ENCODE results near the gene SPINT2.

The SPINT2 gene

DNA sequence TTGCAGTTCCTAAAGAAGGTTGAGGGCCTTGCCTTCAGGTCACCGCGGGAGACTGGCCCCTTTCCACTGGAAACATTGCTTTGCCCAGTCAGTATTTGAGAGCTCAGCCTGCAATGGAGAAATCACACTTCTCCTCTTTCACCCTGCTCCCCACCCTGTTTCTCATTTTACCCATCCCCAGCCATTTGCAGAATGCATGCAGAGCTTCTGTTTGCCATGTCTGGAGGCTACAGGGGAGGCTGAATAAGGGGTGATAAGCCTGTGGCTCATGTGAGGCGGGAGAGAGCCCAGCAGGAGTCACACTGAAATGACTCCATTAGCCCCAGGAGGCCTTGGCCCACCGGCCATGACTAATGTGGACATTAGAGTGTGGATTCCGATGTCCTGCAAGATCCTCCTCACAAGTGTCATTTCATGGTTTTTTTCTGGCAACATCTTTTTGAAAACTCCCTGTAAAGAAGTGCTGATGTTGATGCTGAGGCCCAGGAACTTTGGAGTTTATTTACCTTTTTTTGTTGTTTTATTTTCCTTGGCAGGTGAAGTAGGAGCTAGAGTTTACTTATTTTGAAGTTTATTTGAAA is 6.3 kb downstream of the SPINT2 start:
- TF ChIP-seq, protein P1, sequence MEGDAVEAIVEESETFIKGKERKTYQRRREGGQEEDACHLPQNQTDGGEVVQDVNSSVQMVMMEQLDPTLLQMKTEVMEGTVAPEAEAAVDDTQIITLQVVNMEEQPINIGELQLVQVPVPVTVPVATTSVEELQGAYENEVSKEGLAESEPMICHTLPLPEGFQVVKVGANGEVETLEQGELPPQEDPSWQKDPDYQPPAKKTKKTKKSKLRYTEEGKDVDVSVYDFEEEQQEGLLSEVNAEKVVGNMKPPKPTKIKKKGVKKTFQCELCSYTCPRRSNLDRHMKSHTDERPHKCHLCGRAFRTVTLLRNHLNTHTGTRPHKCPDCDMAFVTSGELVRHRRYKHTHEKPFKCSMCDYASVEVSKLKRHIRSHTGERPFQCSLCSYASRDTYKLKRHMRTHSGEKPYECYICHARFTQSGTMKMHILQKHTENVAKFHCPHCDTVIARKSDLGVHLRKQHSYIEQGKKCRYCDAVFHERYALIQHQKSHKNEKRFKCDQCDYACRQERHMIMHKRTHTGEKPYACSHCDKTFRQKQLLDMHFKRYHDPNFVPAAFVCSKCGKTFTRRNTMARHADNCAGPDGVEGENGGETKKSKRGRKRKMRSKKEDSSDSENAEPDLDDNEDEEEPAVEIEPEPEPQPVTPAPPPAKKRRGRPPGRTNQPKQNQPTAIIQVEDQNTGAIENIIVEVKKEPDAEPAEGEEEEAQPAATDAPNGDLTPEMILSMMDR (IDR thresholded peaks at IDR 0.05; ENCODE audit: insufficient read depth, missing control alignments), result no peak
- DNase-seq (ENCODE audit: insufficient read length, low spot score) (no peak), FAIRE-seq (no peak)

DNA sequence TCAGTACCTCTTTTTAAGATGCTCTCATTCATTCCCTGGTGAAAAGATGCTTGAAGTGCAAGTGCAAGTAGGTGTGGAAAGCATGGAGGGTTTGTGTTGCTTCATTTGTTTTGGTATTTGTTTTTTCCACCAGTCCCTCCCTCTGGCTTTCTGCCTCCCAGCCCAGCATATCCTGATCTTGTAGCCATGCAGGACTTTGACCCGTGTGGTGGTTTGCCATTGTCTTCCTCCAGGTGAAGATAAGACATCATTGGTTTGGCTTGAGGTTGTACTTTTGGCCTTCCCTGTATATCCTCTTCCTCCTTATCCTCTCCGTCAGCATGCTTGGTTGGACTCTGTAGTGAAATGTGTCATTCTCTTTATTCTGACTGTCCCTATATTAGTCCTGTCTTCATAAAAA is 9.1 kb downstream of the SPINT2 start:
- FAIRE-seq, result no peak
- TF ChIP-seq, protein P1 (IDR thresholded peaks at IDR 0.05; ENCODE audit: insufficient read depth, missing control alignments), result no peak

GRCh38 chr19:38274739-38275138 is 10.4 kb downstream of the SPINT2 start:
- TF ChIP-seq, protein P1 (IDR thresholded peaks at IDR 0.05; ENCODE audit: insufficient read depth, missing control alignments), result no peak
- FAIRE-seq (no peak), DNase-seq (ENCODE audit: insufficient read length, low spot score) (no peak)

More for the DNA sequence above, 9.1 kb downstream of the SPINT2 start:
- DNase-seq (ENCODE audit: insufficient read length, low spot score), result no peak

DNA sequence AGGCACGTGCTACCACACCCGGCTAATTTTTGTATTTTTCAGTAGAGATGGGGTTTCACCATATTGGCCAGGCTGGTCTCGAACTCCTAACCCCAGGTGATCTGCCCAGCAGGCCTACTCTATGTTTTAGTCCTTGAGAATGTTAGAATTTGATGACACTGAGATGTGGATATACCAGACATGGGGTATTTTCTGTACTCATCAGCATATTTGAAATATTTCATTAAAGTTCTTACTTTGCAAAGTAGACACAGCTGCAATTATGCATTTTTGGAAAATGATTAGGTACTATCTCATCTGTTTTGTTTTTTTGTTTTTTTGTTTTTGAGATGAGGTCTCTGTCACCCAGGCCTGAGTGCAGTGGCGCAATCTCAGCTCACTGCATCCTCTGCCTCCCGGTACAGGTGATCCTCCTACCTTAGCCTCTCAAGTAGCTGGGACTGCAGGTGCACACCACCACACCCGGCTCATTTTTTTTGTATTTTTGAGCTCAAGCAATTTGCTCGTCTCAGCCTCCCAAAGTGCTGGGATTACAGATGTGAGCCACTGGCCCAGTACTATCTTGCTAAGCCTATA is 12.7 kb downstream of the SPINT2 start:
- FAIRE-seq, result no peak
- DNase-seq (ENCODE audit: insufficient read length, low spot score), result no peak
- TF ChIP-seq, protein P1 (IDR thresholded peaks at IDR 0.05; ENCODE audit: insufficient read depth, missing control alignments), result no peak

- FAIRE-seq (no peak), DNase-seq (ENCODE audit: insufficient read length, low spot score) (no peak)
- TF ChIP-seq, protein P1 (IDR thresholded peaks at IDR 0.05; ENCODE audit: insufficient read depth, missing control alignments), result no peak
Observed at GRCh38 chr19:38277549-38277948, 13.2 kb downstream of the SPINT2 start.

- TF ChIP-seq, protein P1 (IDR thresholded peaks at IDR 0.05; ENCODE audit: insufficient read depth, missing control alignments), result no peak
- DNase-seq (ENCODE audit: insufficient read length, low spot score) (no peak), FAIRE-seq (no peak)
Observed at GRCh38 chr19:38277969-38278680, 13.8 kb downstream of the SPINT2 start.

- TF ChIP-seq, protein P1 (IDR thresholded peaks at IDR 0.05; ENCODE audit: insufficient read depth, missing control alignments), result no peak
Observed at GRCh38 chr19:38278751-38279150, 14.4 kb downstream of the SPINT2 start.

More at GRCh38 chr19:38278751-38279150, 14.4 kb downstream of the SPINT2 start:
- DNase-seq (ENCODE audit: insufficient read length, low spot score) (no peak), FAIRE-seq (no peak)

Measured in D721Med (cell line).